ENCODE measurements around the gene CNN2. TPM values are rescaled to one million over a fixed set of nuclear protein-coding genes. Genes with fewer than 3 reads are reported as not detected.

CNN2 gene
- total RNA-seq, 1 donor from 2014 or later: 436 TPM

GRCh38 chr19:1064661-1065605 lies 38.5 kb downstream of the CNN2 start:
- intact Hi-C loops (cut with micrococcal nuclease): loop anchor here (1.0 to 5.0 kb wide), 2 partner anchors 24 to 127 kb away; no protein-coding TSS in a partner anchor

GRCh38 chr19:1065606-1066109 lies 39.2 kb downstream of the CNN2 start:
- intact Hi-C loops (cut with micrococcal nuclease): loop anchor here (1.0 to 5.0 kb wide), 4 partner anchors 24 to 203 kb away; partner anchors contain the start of gene POLR2E

GRCh38 chr19:1066251-1066747 lies 39.9 kb downstream of the CNN2 start:
- intact Hi-C loops (cut with micrococcal nuclease): loop anchor here (2.0 to 5.0 kb wide), 3 partner anchors 29 to 203 kb away; partner anchors contain the start of gene POLR2E

GRCh38 chr19:1066748-1067340 lies 40.4 kb downstream of the CNN2 start, which contains the start of gene ARHGAP45:
TSS of gene ARHGAP45 (plus strand) at chr19:1067167. CDS start at chr19:1067406, 239 bp downstream.
- intact Hi-C loops (cut with micrococcal nuclease): loop anchor here (2.0 to 5.0 kb wide), 3 partner anchors 28 to 204 kb away; partner anchors contain the start of gene POLR2E

- intact Hi-C loops (cut with micrococcal nuclease): loop anchor here (2.0 to 5.0 kb wide), 3 partner anchors 27 to 205 kb away; partner anchors contain the start of gene POLR2E
These were observed 41.0 kb downstream of the CNN2 start for GRCh38 chr19:1067341-1067957.

GRCh38 chr19:1068009-1069001 lies 41.9 kb downstream of the CNN2 start:
- intact Hi-C loops (cut with micrococcal nuclease): loop anchor here (1.0 to 5.0 kb wide), 3 partner anchors 9 to 124 kb away; partner anchors contain the start of genes RNU6-2 and TMEM259

- intact Hi-C loops (cut with micrococcal nuclease): loop anchor here (2.0 to 5.0 kb wide), 2 partner anchors 48 to 123 kb away; partner anchors contain the start of genes RNU6-2 and TMEM259
These were observed 42.8 kb downstream of the CNN2 start for GRCh38 chr19:1069009-1069779.

- intact Hi-C loops (cut with micrococcal nuclease): no loop called here
These were observed 44.1 kb downstream of the CNN2 start for GRCh38 chr19:1070576-1070930.

GRCh38 chr19:1070931-1071791 lies 44.8 kb downstream of the CNN2 start:
- intact Hi-C loops (cut with micrococcal nuclease): no loop called here

- intact Hi-C loops (cut with micrococcal nuclease): no loop called here
These were observed 46.1 kb downstream of the CNN2 start for GRCh38 chr19:1072371-1073015.

DNA sequence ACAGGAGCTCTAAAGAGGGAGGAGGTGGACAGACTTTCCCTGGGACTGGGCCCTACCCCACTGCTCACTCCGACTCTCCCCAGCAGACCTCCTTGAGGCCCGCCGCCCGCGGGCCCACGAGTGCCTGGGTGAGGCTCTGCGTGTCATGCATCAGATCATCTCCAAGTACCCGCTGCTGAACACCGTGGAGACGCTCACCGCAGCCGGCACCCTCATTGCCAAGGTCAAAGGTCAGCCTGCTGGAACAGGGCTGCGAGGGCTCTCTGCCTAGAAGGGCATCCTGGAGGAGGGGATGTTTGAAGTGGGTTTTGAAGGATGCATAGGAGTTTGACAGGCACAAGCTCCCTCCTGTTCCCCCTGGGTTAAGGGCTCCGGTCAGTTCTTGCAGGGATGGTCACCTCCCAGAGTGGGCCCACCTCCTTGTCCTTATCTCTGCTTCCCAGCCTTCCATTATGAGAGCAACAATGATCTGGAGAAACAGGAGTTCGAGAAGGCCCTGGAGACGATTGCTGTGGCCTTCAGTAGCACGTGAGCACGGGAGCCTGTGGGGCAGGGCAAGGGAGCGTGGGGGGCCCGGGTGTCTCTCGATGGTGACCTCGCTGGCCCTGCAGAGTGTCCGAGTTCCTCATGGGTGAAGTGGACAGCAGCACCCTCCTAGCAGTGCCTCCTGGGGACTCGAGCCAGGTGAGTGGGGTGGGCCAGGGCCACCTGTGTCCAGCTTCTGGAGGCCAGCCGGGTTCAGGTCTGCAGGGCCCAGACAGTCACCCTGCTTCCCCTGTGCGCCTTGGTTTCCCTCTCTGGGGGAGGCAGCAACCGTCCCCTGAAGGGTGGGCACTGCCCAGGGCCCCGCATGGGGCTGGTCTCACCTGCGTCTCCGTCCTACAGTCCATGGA lies 46.9 kb downstream of the CNN2 start:
- intact Hi-C loops (cut with micrococcal nuclease): no loop called here

GRCh38 chr19:1073956-1074517 lies 47.6 kb downstream of the CNN2 start:
- intact Hi-C loops (cut with micrococcal nuclease): no loop called here

DNA sequence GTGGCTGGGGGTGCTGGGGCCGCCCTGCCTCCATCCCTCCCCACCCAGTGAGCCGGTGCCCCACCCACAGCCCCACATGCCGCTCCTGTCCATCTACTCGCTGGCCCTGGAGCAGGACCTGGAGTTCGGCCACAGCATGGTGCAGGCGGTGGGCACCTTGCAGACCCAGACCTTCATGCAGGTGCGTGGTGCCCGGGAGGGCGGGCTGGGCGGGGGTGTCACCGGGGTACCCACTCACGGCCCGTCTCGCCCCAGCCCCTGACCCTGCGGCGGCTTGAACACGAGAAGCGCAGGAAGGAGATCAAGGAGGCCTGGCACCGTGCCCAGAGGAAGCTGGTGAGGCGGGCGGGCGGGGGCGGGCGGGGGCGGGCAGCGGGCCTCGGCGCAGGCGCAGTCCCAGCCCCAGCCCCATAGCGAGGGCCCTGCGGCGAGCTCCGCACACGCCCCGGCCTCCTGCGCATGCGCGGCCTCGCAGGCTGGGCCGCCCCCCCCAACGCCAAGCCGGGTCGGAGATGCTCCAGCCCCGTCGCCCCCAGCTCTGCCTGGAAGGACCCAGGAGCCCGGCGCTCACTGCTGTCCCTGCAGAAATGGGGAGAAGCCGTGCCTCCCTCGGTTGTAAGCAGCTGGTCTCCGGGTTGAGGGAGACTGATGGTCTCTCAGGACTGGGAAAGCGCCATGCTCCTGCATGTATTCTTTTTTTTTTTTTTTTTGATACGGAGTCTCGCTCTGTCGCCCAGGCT lies 48.3 kb downstream of the CNN2 start:
- intact Hi-C loops (cut with micrococcal nuclease): no loop called here

- intact Hi-C loops (cut with micrococcal nuclease): loop anchor here (2.0 kb wide), 3 partner anchors 19 to 57 kb away; partner anchors contain the start of genes GPX4 and POLR2E
These were observed 49.6 kb downstream of the CNN2 start for GRCh38 chr19:1076046-1076386.

DNA sequence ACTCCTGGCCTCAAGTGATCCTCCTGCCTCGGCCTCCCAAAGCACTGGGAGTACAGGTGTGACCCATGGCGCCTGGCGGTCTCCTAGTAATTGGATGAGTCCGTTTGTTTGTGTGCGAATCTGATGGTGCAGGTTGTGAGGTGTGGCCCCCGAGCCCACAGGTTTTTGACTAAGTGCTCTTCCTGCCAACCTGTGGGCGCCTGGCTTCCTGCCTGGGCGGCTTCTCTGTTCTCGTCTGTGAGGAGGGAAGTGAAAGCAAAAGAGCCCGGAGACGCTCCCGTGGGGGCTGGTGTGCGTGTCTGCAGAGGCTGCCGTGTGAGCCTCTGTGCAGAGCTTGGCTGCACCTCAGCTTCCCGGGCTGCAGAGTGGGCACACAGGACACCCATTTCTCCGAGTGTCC lies 50.5 kb downstream of the CNN2 start:
- intact Hi-C loops (cut with micrococcal nuclease): loop anchor here (1.0 to 2.0 kb wide), 6 partner anchors 9 to 163 kb away; partner anchors contain the start of genes GPX4, POLR2E, RNU6-2 and TMEM259
